K562 (cell line): ENCODE data around the gene C2orf76. TPM values are rescaled to one million over a fixed set of nuclear protein-coding genes. Genes with fewer than 3 reads are reported as not detected.

ENCODE experiments used
- ATAC-seq: fragments of 200-7000 bp; cut with Tn5 transposase; 3 replicates; pipeline ENCODE4 v1.9.1; 2020; ENCODE audit warnings: moderate library complexity
- BruUV-seq: library from RNA; stranded (reverse); fragments of 400-500 nt; replicated peaks from 2 replicates; lab custom pipeline; 2021; lab: Mats Ljungman, UMichigan
- CTCF ChIA-PET: fragments of 300-600 bp; formaldehyde crosslinking; extraction: SDS; loops from one replicate; lab custom pipeline; 2021; ENCODE audit warnings: low intra/inter-chr PET ratio; lab: Yijun Ruan, JAX
- POLR2A ChIA-PET: fragments of 300-600, 350-650 bp; sonication (Branson Sonifier 250); formaldehyde crosslinking; extraction: SDS; loops from one replicate; lab custom pipeline; 2021; ENCODE audit warnings: antibody characterized with exemption, inconsistent platforms; lab: Yijun Ruan, JAX
- DNase-seq, 4 experiments: peaks; one replicate each; pipeline versions ENCODE4 v3.0.0 to v3.0.0-alpha.2; 2011 to 2018; ENCODE audit warnings: low spot score in 3 of 4, mixed read lengths in 3 of 4; ENCODE audit errors: extremely low read depth in 1 of 4
- FAIRE-seq: peaks from 2 replicates; lab custom pipeline; 2011; peaks lifted over from hg19 to GRCh38; lab: Jason Lieb, UNC
- H2AFZ ChIP-seq: 2 replicates; pipeline ENCODE4 v1.6.0; 2011; ENCODE audit warnings: low read depth, low read length, control low read depth, inconsistent platforms
- H3K27ac ChIP-seq: fragments of 200-600 bp; 3 replicates; pipeline ENCODE4 v1.8.0; 2011; ENCODE audit warnings: low read depth, mild to moderate bottlenecking, control low read depth, inconsistent platforms, low read length, moderate library complexity, mixed read lengths; ENCODE audit errors: extremely low read depth
- H3K27me3 ChIP-seq, 2 experiments: fragments of 300-600 bp in 1 of 2; 2 replicates in 1 of 2; 3 replicates in 1 of 2; pipeline versions ENCODE4 v1.6.0 to v1.8.0; 2011; ENCODE audit warnings: inconsistent platforms in 2 of 2, low read length in 2 of 2, mild to moderate bottlenecking in 1 of 2, mixed read lengths in 1 of 2, moderate library complexity in 1 of 2; ENCODE audit not compliant: control insufficient read depth in 2 of 2, insufficient read depth in 2 of 2
- H3K36me3 ChIP-seq: fragments of 300-600 bp; 3 replicates; pipeline ENCODE4 v1.8.0; 2011; ENCODE audit warnings: mild to moderate bottlenecking, low read length, inconsistent platforms; ENCODE audit not compliant: control insufficient read depth, insufficient read depth
- H3K4me1 ChIP-seq, 2 experiments: fragments of 200-600 bp in 1 of 2; replicated peaks in 1 of 2; 2 replicates in 1 of 2; 3 replicates in 1 of 2; pipeline versions ENCODE4 v1.5.1 to v1.8.0; 2011; ENCODE audit warnings: inconsistent platforms in 2 of 2, low read length in 2 of 2, mild to moderate bottlenecking in 1 of 2, mixed read lengths in 1 of 2, moderate library complexity in 1 of 2; ENCODE audit not compliant: control insufficient read depth in 2 of 2, insufficient read depth in 2 of 2
- H3K4me2 ChIP-seq: 2 replicates; pipeline ENCODE4 v1.6.1; 2011; ENCODE audit warnings: low read length, control low read depth, inconsistent platforms, mixed read lengths; ENCODE audit not compliant: insufficient read depth
- H3K4me3 ChIP-seq: fragments of 200-600 bp; sonication (generic), shearing (Covaris generic); 2 replicates; pipeline ENCODE4 v1.5.1; 2016; ENCODE audit warnings: control low read depth, inconsistent platforms
- H3K79me2 ChIP-seq: fragments of 200-600 bp; 3 replicates; pipeline ENCODE4 v1.8.0; 2011; ENCODE audit warnings: low read length, inconsistent platforms; ENCODE audit not compliant: control insufficient read depth, insufficient read depth
- H3K9ac ChIP-seq, 2 experiments: 2 replicates each; pipeline versions ENCODE4 v1.6.0 to v1.6.1; 2011; ENCODE audit warnings: low read depth in 2 of 2, low read length in 2 of 2, control low read depth in 1 of 2, inconsistent platforms in 1 of 2, mild to moderate bottlenecking in 1 of 2, mixed read lengths in 1 of 2; ENCODE audit not compliant: insufficient read depth in 1 of 2
- H3K9me1 ChIP-seq: one replicate; pipeline ENCODE4 v1.6.0; 2011; ENCODE audit warnings: inconsistent platforms, mild to moderate bottlenecking, low read length, moderate library complexity; ENCODE audit not compliant: control insufficient read depth, insufficient read depth
- H3K9me3 ChIP-seq: replicated peaks from 2 replicates; pipeline ENCODE4 v1.5.1; 2011; ENCODE audit warnings: low read depth, low read length, inconsistent platforms; ENCODE audit not compliant: control insufficient read depth, insufficient read depth
- H4K20me1 ChIP-seq: replicated peaks from 2 replicates; pipeline ENCODE4 v1.6.1; 2011; ENCODE audit warnings: low read length, inconsistent platforms, mixed read lengths; ENCODE audit not compliant: control insufficient read depth, insufficient read depth
- HDAC8 ChIP-seq: fragments of 450-650 bp; IDR thresholded peaks from 2 replicates; pipeline ENCODE4 v1.6.1; 2016; ENCODE audit warnings: mild to moderate bottlenecking, missing genetic modification characterization, moderate library complexity, missing compliant biosample characterization
- HNRNPLL ChIP-seq: fragments of 200-400 bp; formaldehyde crosslinking; IDR thresholded peaks from 2 replicates; pipeline ENCODE4 v1.6.1; 2017; ENCODE audit warnings: low read length, low read depth, mild to moderate bottlenecking; ENCODE audit not compliant: poor library complexity, severe bottlenecking
- MEF2A ChIP-seq: IDR thresholded peaks from 2 replicates; pipeline ENCODE4 v1.6.1; 2011; ENCODE audit warnings: low read depth, mild to moderate bottlenecking, low read length, moderate library complexity; ENCODE audit not compliant: control insufficient read depth
- RBM25 ChIP-seq: fragments of 200-400 bp; formaldehyde crosslinking; IDR thresholded peaks from 2 replicates; pipeline ENCODE4 v1.6.1; 2018; ENCODE audit warnings: low read length, low read depth, moderate library complexity; ENCODE audit not compliant: severe bottlenecking
- ZNF830 ChIP-seq: fragments of 250-450 bp; sonication (Bioruptor Pico); IDR thresholded peaks from 2 replicates; pipeline ENCODE4 v1.5.0; 2021; ENCODE audit warnings: mild to moderate bottlenecking
- WGBS: fragments of 100-300 bp; shearing (Covaris generic); methylation state at CpG from one replicate; pipeline ENCODE4 v1.1.6; 2016; ENCODE audit warnings: low coverage, mixed read lengths; ENCODE audit not compliant: insufficient coverage; ENCODE audit errors: missing lambda C conversion rate; 5-methylcytosine and 5-hydroxymethylcytosine counted together
- in situ Hi-C: fragments of 300-500 bp; cut with MboI; formaldehyde crosslinking; loops from 4 replicates; pipeline ENCODE4 v1.15.0; 2018; ENCODE audit warnings: inconsistent platforms, mixed read lengths
- intact Hi-C: fragments of 100-400 bp; cut with micrococcal nuclease; formaldehyde crosslinking; loops from 2 replicates; pipeline ENCODE4 v1.14.2; 2022
- polyA plus RNA-seq, 8 experiments: library from polyadenylated mRNA; depleted of rRNA in 4 of 8; stranded (reverse) in 5 of 8; unstranded in 3 of 8; fragments of >200 nt; fragmentation: Nextera tagmentation in 2 of 8; fragmentation: Illumina TruSeq in 1 of 8; extraction: Ambion mirVana in 2 of 8; extraction: Trizol in 1 of 8; gene quantifications; 2 replicates each; pipeline versions ENCODE4 v1.2.1 to v1.2.3, GENCODE V29; 2011 to 2014; ENCODE audit warnings: inconsistent platforms in 1 of 8, missing spikeins in 1 of 8
- total RNA-seq, 7 experiments: library from RNA; depleted of rRNA in 6 of 7; stranded (reverse); fragments of >200 nt in 6 of 7; fragmentation: Illumina TruSeq in 2 of 7; extraction: Trizol in 2 of 7; gene quantifications; 2 replicates each; pipeline versions ENCODE4 v1.2.1 to v1.2.3, GENCODE V29; 2011 to 2021; ENCODE audit warnings: low replicate concordance in 1 of 7
- TF ChIP-seq, protein P1 (sequence below): sonication (generic); formaldehyde crosslinking; IDR thresholded peaks from 2 replicates; pipeline ENCODE4 v1.8.0; 2023; ENCODE audit warnings: missing genetic modification reagents, mild to moderate bottlenecking, borderline replicate concordance
- TF ChIP-seq, protein P2 (sequence below): sonication (generic); formaldehyde crosslinking; IDR thresholded peaks from 2 replicates; pipeline ENCODE4 v1.8.0; 2022; ENCODE audit warnings: mild to moderate bottlenecking, missing genetic modification reagents

Gene C2orf76
- total and polyA plus RNA-seq, 9 of the 15 experiments (the other 6 are each of a cell fraction or from before 2014, with no cell fraction given): 4.8 to 26.2 (median 14.5) TPM

DNA sequence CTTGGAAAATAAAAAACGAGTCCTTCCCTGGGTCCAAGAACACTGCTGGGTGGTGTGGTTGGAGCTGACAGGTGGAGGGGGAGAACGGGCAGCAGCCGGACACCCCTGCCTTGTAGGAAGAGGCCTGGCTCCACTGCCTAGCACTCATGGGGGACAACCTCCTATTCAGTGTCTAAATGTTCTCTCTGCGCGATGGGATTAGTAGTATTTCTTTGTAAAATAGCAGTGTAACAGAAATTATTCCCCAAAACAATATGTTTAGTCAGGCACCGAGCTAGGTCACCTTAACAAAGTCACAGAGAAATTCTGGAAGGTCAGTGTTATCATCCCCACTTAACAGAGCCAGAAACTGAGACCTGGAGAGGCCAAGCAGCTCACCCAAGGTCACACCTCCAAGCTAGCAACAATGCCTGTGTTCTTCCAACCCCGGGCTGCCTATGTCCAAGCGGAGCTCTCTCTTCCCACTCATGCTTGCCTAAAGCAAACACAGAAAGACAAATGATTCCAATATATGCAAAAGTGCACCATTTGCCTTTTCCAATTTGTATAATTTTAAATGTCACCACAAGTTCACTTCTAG is 75.0 kb downstream of the C2orf76 start:
- FAIRE-seq (no peak), ATAC-seq (no peak), DNase-seq (no peak)
- intact Hi-C loops: loop anchor here (1.0 to 5.0 kb wide), 3 partner anchors 73 to 409 kb away; no protein-coding TSS in a partner anchor
- H3K9me3 ChIP-seq: no peaks in the 10 kb centered on the region
- no peak overlapping the region for H3K4me3 ChIP-seq
- 8% methylated on average over 8 of the region's 8 CpGs for WGBS
- H3K9ac ChIP-seq: no peak overlapping the region
- no peaks in the 10 kb centered on the region; a peak in 1 of 5 replicates for H3K4me1 ChIP-seq
- peaks cover 7% of the 10 kb centered on the region; the same call in 1 of the 2 replicates for H4K20me1 ChIP-seq
- no peak overlapping the region for H2AFZ ChIP-seq
- no peaks in the 10 kb centered on the region for H3K9me1 ChIP-seq
- ChIA-PET CTCF (interaction anchor here (0.8 to 1.7 kb wide), 5 partner anchors 14 to 281 kb away, joined by 3 to 15 read pairs (median 3); no protein-coding TSS in a partner anchor), POLR2A (interaction anchor here (0.6 to 1.1 kb wide), 2 partner anchors 11 to 105 kb away, joined by 3 read pairs; no protein-coding TSS in a partner anchor)
- no peak overlapping the region for H3K4me2 ChIP-seq
- H3K27me3 ChIP-seq: peaks cover 32 to 51% of the 10 kb centered on the region in 2 experiments
- no peak for TF ChIP-seq HDAC8 (tag)
- no peak for TF ChIP-seq MEF2A
- no peak for TF ChIP-seq HNRNPLL
- TF ChIP-seq ZNF830: no peak
- peak; percentile 45 for TF ChIP-seq RBM25
- TF ChIP-seq, protein P1, sequence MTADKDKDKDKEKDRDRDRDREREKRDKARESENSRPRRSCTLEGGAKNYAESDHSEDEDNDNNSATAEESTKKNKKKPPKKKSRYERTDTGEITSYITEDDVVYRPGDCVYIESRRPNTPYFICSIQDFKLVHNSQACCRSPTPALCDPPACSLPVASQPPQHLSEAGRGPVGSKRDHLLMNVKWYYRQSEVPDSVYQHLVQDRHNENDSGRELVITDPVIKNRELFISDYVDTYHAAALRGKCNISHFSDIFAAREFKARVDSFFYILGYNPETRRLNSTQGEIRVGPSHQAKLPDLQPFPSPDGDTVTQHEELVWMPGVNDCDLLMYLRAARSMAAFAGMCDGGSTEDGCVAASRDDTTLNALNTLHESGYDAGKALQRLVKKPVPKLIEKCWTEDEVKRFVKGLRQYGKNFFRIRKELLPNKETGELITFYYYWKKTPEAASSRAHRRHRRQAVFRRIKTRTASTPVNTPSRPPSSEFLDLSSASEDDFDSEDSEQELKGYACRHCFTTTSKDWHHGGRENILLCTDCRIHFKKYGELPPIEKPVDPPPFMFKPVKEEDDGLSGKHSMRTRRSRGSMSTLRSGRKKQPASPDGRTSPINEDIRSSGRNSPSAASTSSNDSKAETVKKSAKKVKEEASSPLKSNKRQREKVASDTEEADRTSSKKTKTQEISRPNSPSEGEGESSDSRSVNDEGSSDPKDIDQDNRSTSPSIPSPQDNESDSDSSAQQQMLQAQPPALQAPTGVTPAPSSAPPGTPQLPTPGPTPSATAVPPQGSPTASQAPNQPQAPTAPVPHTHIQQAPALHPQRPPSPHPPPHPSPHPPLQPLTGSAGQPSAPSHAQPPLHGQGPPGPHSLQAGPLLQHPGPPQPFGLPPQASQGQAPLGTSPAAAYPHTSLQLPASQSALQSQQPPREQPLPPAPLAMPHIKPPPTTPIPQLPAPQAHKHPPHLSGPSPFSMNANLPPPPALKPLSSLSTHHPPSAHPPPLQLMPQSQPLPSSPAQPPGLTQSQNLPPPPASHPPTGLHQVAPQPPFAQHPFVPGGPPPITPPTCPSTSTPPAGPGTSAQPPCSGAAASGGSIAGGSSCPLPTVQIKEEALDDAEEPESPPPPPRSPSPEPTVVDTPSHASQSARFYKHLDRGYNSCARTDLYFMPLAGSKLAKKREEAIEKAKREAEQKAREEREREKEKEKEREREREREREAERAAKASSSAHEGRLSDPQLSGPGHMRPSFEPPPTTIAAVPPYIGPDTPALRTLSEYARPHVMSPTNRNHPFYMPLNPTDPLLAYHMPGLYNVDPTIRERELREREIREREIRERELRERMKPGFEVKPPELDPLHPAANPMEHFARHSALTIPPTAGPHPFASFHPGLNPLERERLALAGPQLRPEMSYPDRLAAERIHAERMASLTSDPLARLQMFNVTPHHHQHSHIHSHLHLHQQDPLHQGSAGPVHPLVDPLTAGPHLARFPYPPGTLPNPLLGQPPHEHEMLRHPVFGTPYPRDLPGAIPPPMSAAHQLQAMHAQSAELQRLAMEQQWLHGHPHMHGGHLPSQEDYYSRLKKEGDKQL: no peak
- TF ChIP-seq, protein P2, sequence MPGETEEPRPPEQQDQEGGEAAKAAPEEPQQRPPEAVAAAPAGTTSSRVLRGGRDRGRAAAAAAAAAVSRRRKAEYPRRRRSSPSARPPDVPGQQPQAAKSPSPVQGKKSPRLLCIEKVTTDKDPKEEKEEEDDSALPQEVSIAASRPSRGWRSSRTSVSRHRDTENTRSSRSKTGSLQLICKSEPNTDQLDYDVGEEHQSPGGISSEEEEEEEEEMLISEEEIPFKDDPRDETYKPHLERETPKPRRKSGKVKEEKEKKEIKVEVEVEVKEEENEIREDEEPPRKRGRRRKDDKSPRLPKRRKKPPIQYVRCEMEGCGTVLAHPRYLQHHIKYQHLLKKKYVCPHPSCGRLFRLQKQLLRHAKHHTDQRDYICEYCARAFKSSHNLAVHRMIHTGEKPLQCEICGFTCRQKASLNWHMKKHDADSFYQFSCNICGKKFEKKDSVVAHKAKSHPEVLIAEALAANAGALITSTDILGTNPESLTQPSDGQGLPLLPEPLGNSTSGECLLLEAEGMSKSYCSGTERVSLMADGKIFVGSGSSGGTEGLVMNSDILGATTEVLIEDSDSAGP (CRISPR knock-in tag): no peak
- H3K79me2 ChIP-seq: no peaks in the 10 kb centered on the region
- no peaks in the 10 kb centered on the region for H3K36me3 ChIP-seq
- in situ Hi-C loops: loop anchor here (25.0 kb wide), 2 partner anchors 279 to 404 kb away; no protein-coding TSS in a partner anchor
- no peak overlapping the region for H3K27ac ChIP-seq
- no TSS peak for BruUV-seq
